Measurements from ENCODE around the gene PPL. TPM values are rescaled to one million over a fixed set of nuclear protein-coding genes. Genes with fewer than 3 reads are reported as not detected.

The PPL gene
- total and polyA plus RNA-seq, 3 experiments from 2014 or later = 0.29 TPM; not detected in 2

DNA sequence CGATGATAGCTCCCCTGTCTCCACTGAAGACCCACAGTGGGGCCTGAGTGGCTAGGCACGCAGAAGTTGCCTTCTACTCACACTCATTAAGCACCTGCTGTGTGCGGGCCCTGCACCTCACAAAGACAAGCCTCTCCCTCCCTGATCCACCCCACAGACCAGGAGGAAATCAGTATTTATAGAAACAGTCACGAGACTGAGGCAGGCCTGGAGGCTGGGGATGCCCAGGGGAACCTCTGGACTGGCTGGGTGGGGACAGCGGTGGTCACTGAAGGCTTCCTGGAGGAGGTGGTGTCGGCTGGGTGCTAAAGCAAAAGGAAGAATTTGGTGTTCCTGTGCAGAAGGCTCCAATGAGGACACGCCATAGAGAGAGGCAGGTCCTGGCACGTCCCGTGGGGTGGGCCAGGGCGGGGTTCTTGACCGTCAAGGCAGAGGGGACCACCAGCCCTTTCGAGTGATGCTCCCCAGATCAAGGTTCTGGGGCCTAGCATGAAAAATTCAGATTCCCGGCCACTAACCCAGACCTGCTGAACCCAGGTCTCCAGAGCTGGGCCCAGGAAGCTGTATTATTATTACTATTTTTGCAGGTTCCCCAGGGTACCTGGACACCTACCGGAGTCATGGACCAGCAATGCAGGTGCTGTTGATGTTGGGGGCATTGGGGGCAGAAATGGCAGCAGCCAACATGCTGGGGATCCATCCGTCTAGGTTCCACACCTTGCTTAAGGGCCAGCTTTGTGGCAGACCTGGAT, 23.0 kb downstream of the PPL start:
- no peak overlapping the region for H3K27ac Mint-ChIP-seq
- no peaks in the 10 kb centered on the region for H3K4me1 Mint-ChIP-seq
- H3K36me3 ChIP-seq (ENCODE audit: insufficient read depth, low read length) = no peaks in the 10 kb centered on the region
- no peak overlapping the region for H3K4me3 Mint-ChIP-seq
- peaks cover 7 to 12% of the 10 kb centered on the region in 2 donors for H3K27me3 Mint-ChIP-seq
- no peaks in the 10 kb centered on the region for H3K9me3 Mint-ChIP-seq
- no peaks in the 10 kb centered on the region for H3K4me1 ChIP-seq (ENCODE audit: insufficient read depth, low read length)
- no peaks in the 10 kb centered on the region for H3K9me3 ChIP-seq (ENCODE audit: low read length)
- DNase-seq = no peak
- no peaks in the 10 kb centered on the region for H3K27me3 ChIP-seq (ENCODE audit: insufficient read depth, low read length, poor library complexity, severe bottlenecking)
- H3K4me3 ChIP-seq (ENCODE audit: low read length) = no peak overlapping the region
- CTCF ChIA-PET = interaction anchor here (0.5 kb wide), 1 partner anchor 148 kb away, joined by 3 read pairs; no protein-coding TSS in a partner anchor
- no peaks in the 10 kb centered on the region for H3K36me3 Mint-ChIP-seq
- no peak overlapping the region for H3K27ac ChIP-seq (ENCODE audit: low read depth, low read length)
- POLR2A ChIA-PET = no interaction called here

DNA sequence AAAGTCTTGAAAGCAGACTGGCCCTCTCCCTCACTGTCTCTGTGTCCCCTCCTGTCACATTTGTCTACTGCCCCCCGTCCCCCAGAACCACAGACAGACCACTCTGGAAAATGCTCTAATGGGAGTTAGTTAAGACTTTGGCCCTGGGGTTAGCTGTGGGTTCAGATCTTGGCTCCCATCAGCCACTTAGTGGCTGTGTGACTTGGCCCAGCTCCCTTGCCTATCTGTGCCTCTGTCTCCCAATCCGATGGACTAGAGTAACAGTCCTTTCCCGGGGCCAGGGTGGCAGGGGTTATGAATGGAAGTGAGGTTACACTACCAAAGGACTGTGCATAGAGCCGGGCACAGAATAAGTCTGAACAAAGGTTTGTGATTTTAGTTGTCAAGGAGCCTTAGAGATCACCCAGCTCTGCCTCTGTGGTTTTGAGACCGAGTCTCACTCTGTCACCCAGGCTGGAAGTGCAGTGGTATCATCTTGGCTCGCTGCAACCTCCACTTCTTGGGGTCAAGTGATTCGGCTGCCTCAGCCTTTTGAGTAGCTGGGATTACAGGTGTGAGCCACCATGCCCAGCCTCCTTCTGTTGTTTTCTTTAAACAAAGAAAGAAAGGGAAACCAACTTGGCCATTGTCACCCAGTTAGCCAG, 23.7 kb downstream of the PPL start:
- CTCF ChIA-PET = no interaction called here
- DNase-seq = no peak
- Mint-ChIP-seq H3K4me3 (no peak overlapping the region), H3K27ac (peak overlapping the region in 3 of 8 donors; percentile 8 to 19 (median 15)), H3K4me1 (no peaks in the 10 kb centered on the region), H3K36me3 (no peaks in the 10 kb centered on the region), H3K27me3 (peaks cover 7 to 12% of the 10 kb centered on the region in 2 donors), H3K9me3 (no peaks in the 10 kb centered on the region)
- Histone ChIP-seq H3K36me3 (ENCODE audit: insufficient read depth, low read length) (no peaks in the 10 kb centered on the region), H3K27ac (ENCODE audit: low read depth, low read length) (no peak overlapping the region), H3K9me3 (ENCODE audit: low read length) (no peaks in the 10 kb centered on the region), H3K4me3 (ENCODE audit: low read length) (no peak overlapping the region), H3K27me3 (ENCODE audit: insufficient read depth, low read length, poor library complexity, severe bottlenecking) (no peaks in the 10 kb centered on the region), H3K4me1 (ENCODE audit: insufficient read depth, low read length) (no peaks in the 10 kb centered on the region)
- POLR2A ChIA-PET = no interaction called here

DNA sequence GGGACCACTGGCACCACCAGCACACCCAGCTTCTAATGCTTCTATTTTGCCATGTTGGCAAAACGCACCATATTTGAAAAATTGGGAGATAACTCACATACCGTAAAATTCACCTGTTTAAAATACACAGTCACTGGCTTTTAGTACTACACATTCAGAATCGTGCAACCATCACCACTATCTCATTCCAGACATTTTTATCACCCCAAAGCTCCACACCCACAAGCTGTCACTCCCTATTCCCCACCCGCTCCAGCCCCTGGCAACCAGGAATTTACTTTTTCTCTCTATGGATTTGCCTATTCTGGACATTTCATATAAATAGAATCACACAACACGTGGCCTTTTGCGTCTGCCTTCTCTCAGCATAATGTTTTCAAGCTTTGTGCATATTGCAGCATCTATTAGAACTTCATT, 25.0 kb downstream of the PPL start:
- ChIA-PET POLR2A (no interaction called here), CTCF (no interaction called here)
- Histone ChIP-seq H3K27ac (ENCODE audit: low read depth, low read length) (no peak overlapping the region), H3K4me1 (ENCODE audit: insufficient read depth, low read length) (no peaks in the 10 kb centered on the region), H3K27me3 (ENCODE audit: insufficient read depth, low read length, poor library complexity, severe bottlenecking) (no peaks in the 10 kb centered on the region), H3K9me3 (ENCODE audit: low read length) (no peaks in the 10 kb centered on the region), H3K36me3 (ENCODE audit: insufficient read depth, low read length) (no peaks in the 10 kb centered on the region), H3K4me3 (ENCODE audit: low read length) (no peak overlapping the region)
- Mint-ChIP-seq H3K27ac (no peak overlapping the region), H3K4me1 (no peaks in the 10 kb centered on the region), H3K27me3 (peaks cover 5 to 7% of the 10 kb centered on the region in 2 donors), H3K36me3 (no peaks in the 10 kb centered on the region), H3K4me3 (no peak overlapping the region), H3K9me3 (no peaks in the 10 kb centered on the region)
- DNase-seq = no peak

DNA sequence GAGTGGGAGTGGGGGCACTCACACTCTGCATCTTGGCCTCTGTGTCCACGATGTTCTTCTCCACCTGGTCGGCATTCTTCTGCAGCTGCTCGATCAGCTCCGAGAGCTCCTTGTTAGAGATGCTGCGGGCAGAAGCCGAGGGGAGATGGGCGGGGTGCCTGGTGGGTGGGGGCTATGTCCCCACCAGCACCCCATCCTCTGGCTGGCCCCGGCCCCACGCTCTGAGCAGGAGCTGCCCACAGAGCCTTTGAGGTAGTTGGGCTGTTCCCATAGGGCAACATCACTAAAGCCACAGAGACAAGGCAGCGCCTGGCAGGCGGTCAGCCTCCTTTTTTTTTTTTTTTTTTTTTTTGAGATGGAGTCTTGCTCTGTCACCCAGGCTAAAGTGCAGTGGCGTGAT, 26.1 kb downstream of the PPL start:
- no peak overlapping the region for H3K27ac Mint-ChIP-seq
- Histone ChIP-seq H3K27ac (ENCODE audit: low read depth, low read length) (no peak overlapping the region), H3K4me1 (ENCODE audit: insufficient read depth, low read length) (no peaks in the 10 kb centered on the region), H3K9me3 (ENCODE audit: low read length) (no peaks in the 10 kb centered on the region), H3K4me3 (ENCODE audit: low read length) (no peak overlapping the region), H3K36me3 (ENCODE audit: insufficient read depth, low read length) (no peaks in the 10 kb centered on the region), H3K27me3 (ENCODE audit: insufficient read depth, low read length, poor library complexity, severe bottlenecking) (no peaks in the 10 kb centered on the region)
- POLR2A ChIA-PET = no interaction called here
- no peak overlapping the region for H3K4me3 Mint-ChIP-seq
- CTCF ChIA-PET = no interaction called here
- H3K9me3 Mint-ChIP-seq = no peaks in the 10 kb centered on the region
- DNase-seq = no peak
- no peaks in the 10 kb centered on the region for H3K36me3 Mint-ChIP-seq
- peaks cover 8 to 11% of the 10 kb centered on the region in 2 donors for H3K27me3 Mint-ChIP-seq
- H3K4me1 Mint-ChIP-seq = no peaks in the 10 kb centered on the region

DNA sequence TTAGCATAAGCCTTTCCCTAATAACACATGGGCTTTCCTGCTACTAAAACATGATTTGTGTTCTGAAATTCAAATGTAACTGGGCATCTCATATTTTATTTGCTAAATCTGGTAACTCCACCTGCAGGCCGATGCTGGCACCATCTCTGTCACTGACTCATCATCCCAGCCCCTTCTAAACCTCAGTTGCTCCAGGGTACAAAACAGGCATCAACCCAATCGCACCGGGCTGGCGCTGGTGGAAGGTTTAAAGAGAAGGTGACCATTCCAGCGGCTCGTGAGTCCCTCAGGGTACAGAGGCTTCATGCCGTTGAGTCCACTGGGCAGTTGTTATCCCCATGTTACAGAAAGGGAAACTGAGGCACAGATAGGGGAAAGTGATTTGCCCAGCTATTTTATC, 27.1 kb downstream of the PPL start:
- no peak overlapping the region for H3K27ac ChIP-seq (ENCODE audit: low read depth, low read length)
- no peaks in the 10 kb centered on the region for H3K36me3 ChIP-seq (ENCODE audit: insufficient read depth, low read length)
- H3K4me1 ChIP-seq (ENCODE audit: insufficient read depth, low read length) = no peaks in the 10 kb centered on the region
- H3K9me3 ChIP-seq (ENCODE audit: low read length) = no peaks in the 10 kb centered on the region
- H3K27me3 ChIP-seq (ENCODE audit: insufficient read depth, low read length, poor library complexity, severe bottlenecking) = no peaks in the 10 kb centered on the region
- Mint-ChIP-seq H3K9me3 (no peaks in the 10 kb centered on the region), H3K36me3 (no peaks in the 10 kb centered on the region), H3K4me1 (no peaks in the 10 kb centered on the region), H3K4me3 (no peak overlapping the region), H3K27me3 (peaks cover 8 to 19% of the 10 kb centered on the region in 2 donors), H3K27ac (no peak overlapping the region)
- DNase-seq = no peak
- CTCF ChIA-PET = no interaction called here
- H3K4me3 ChIP-seq (ENCODE audit: low read length) = no peak overlapping the region
- POLR2A ChIA-PET = no interaction called here

DNA sequence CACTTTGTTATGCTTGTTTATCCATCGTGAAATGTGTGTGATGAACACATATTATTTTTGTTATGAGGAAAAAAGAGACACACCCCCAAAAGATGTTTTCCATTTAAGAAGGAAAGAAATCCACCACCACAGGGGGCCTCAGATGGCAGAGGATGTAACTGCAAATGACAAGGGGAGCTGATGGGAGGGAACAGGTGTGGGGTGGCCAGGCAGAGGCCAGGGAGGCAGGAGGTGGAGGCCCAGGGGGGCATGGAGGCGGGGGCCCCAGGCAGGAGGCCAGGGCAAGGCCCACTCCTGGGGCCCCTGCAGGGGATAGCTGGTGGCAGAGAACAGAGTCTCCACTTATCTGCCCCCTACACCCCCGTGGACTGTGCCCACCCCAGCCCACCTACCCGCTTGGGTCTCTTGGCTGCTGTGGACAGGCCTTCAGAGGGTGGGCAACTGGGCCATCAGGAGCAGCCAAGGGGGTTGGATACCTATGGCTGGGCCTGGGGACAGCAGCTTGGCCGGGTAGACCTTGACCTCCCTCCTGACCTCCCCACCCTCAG, 28.0 kb downstream of the PPL start:
- Histone ChIP-seq H3K27me3 (ENCODE audit: insufficient read depth, low read length, poor library complexity, severe bottlenecking) (no peaks in the 10 kb centered on the region), H3K36me3 (ENCODE audit: insufficient read depth, low read length) (no peaks in the 10 kb centered on the region), H3K27ac (ENCODE audit: low read depth, low read length) (no peak overlapping the region), H3K9me3 (ENCODE audit: low read length) (no peaks in the 10 kb centered on the region), H3K4me1 (ENCODE audit: insufficient read depth, low read length) (no peaks in the 10 kb centered on the region), H3K4me3 (ENCODE audit: low read length) (no peak overlapping the region)
- Mint-ChIP-seq H3K4me1 (no peaks in the 10 kb centered on the region), H3K4me3 (no peak overlapping the region), H3K9me3 (no peaks in the 10 kb centered on the region), H3K36me3 (no peaks in the 10 kb centered on the region), H3K27ac (no peak overlapping the region), H3K27me3 (peaks cover 8 to 25% of the 10 kb centered on the region in 2 donors)
- POLR2A ChIA-PET = no interaction called here
- CTCF ChIA-PET = no interaction called here
- no peak for DNase-seq

DNA sequence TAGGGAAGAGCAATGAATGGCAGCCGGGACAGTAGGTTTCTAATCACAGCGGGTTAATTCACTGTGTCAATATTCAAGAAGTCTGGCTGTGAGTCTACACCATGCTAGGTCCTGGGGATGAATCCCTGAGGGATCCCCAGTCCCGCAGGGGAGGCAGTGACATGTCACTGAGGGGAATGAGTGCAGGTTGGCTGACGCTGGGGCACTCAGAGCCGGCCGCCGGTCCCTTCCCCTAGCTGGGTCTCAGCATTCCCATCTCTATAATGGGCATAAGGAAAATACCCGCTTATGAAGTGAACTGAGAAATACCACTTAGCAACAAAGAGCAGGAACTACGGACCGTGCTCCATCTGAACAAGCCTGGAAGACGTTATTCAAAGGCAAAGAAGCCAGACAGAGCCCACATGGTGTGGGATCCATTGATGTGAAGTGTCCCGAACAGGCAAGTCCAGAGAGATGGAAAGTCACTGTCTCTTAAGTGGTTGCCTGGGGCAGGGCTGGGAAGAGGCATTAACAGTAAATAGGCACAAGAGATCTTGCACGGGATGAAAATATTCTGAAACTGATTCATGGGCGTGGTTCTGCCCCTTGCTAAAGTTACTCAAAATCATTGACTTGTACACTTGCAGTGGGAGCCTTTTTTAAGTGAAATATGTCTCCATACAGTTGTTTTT, 31.9 kb downstream of the PPL start:
- H3K9me3 ChIP-seq (ENCODE audit: low read length) = no peaks in the 10 kb centered on the region
- H3K36me3 ChIP-seq (ENCODE audit: insufficient read depth, low read length) = no peaks in the 10 kb centered on the region
- no peak overlapping the region for H3K4me3 ChIP-seq (ENCODE audit: low read length)
- Mint-ChIP-seq H3K27me3 (peaks cover 13 to 29% of the 10 kb centered on the region in 2 donors), H3K4me3 (no peak overlapping the region), H3K9me3 (no peaks in the 10 kb centered on the region), H3K4me1 (no peaks in the 10 kb centered on the region), H3K36me3 (no peaks in the 10 kb centered on the region), H3K27ac (no peak overlapping the region)
- H3K4me1 ChIP-seq (ENCODE audit: insufficient read depth, low read length) = no peaks in the 10 kb centered on the region
- no peak for DNase-seq
- no peak overlapping the region for H3K27ac ChIP-seq (ENCODE audit: low read depth, low read length)
- ChIA-PET POLR2A (no interaction called here), CTCF (no interaction called here)
- H3K27me3 ChIP-seq (ENCODE audit: insufficient read depth, low read length, poor library complexity, severe bottlenecking) = no peaks in the 10 kb centered on the region

Measured in CD8-positive, alpha-beta memory T cell (primary cell).